PFSK-1 (cell line): ENCODE results near the gene KCMF1.

Source experiments
- FOXP2 ChIP-seq: optimal IDR thresholded peaks from 2 replicates; pipeline ENCODE3; 2011; ENCODE audit warnings: borderline replicate concordance, control low read depth, inconsistent platforms; ENCODE audit not compliant: insufficient read depth; ENCODE audit errors: extremely low read length, extremely low read depth
- POLR2AphosphoS5 ChIP-seq: IDR thresholded peaks from 2 replicates; pipeline ENCODE4 v1.6.1; 2012; ENCODE audit warnings: low read depth, mild to moderate bottlenecking, control low read depth, low read length, moderate library complexity
- SIN3A ChIP-seq: IDR thresholded peaks from 2 replicates; pipeline ENCODE4 v1.6.1; 2012; ENCODE audit warnings: mild to moderate bottlenecking, low read length, moderate library complexity, borderline replicate concordance; ENCODE audit not compliant: insufficient read depth
- TAF1 ChIP-seq: IDR thresholded peaks from 2 replicates; pipeline ENCODE4 v1.6.1; 2012; ENCODE audit warnings: low read length, control low read depth, borderline replicate concordance; ENCODE audit not compliant: insufficient read depth
- TF ChIP-seq, protein P1 (sequence below), 2 experiments: IDR thresholded peaks; 2 replicates each; pipeline versions ENCODE4 v1.6.1 to v1.8.0; 2011 to 2012; ENCODE audit warnings: low read depth in 2 of 2, low read length in 2 of 2, control low read depth in 1 of 2, inconsistent platforms in 1 of 2, mild to moderate bottlenecking in 1 of 2, moderate library complexity in 1 of 2; ENCODE audit not compliant: insufficient read depth in 1 of 2

Gene KCMF1

DNA sequence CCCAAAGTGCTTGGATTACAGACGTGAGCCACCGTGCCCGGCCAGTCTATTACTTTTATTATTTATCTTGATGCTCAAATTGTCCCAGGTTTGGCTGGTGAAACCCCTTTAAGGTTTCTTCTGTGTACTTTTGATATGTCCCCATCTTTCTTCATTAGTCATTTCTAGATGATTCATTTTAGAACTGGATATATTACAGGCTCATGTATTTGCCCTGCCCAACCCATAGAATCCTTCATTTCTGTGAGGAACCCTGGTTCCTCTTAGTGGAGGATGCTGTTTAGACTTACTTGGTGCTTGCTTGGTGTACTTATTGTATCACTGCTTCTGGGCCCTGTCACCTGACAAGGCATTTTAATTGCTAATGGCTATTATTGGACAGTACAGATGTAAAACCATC lies 40.1 kb downstream of the KCMF1 start:
- no peak for TF ChIP-seq POLR2AphosphoS5
- no peak for TF ChIP-seq TAF1
- TF ChIP-seq FOXP2 = no peak
- TF ChIP-seq, protein P1, sequence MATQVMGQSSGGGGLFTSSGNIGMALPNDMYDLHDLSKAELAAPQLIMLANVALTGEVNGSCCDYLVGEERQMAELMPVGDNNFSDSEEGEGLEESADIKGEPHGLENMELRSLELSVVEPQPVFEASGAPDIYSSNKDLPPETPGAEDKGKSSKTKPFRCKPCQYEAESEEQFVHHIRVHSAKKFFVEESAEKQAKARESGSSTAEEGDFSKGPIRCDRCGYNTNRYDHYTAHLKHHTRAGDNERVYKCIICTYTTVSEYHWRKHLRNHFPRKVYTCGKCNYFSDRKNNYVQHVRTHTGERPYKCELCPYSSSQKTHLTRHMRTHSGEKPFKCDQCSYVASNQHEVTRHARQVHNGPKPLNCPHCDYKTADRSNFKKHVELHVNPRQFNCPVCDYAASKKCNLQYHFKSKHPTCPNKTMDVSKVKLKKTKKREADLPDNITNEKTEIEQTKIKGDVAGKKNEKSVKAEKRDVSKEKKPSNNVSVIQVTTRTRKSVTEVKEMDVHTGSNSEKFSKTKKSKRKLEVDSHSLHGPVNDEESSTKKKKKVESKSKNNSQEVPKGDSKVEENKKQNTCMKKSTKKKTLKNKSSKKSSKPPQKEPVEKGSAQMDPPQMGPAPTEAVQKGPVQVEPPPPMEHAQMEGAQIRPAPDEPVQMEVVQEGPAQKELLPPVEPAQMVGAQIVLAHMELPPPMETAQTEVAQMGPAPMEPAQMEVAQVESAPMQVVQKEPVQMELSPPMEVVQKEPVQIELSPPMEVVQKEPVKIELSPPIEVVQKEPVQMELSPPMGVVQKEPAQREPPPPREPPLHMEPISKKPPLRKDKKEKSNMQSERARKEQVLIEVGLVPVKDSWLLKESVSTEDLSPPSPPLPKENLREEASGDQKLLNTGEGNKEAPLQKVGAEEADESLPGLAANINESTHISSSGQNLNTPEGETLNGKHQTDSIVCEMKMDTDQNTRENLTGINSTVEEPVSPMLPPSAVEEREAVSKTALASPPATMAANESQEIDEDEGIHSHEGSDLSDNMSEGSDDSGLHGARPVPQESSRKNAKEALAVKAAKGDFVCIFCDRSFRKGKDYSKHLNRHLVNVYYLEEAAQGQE (IDR thresholded peaks at IDR 0.05; ENCODE audit: insufficient read depth in 1 of 2, low read depth in 2 of 2, low read length in 2 of 2) = no peak
- no peak for TF ChIP-seq SIN3A

DNA sequence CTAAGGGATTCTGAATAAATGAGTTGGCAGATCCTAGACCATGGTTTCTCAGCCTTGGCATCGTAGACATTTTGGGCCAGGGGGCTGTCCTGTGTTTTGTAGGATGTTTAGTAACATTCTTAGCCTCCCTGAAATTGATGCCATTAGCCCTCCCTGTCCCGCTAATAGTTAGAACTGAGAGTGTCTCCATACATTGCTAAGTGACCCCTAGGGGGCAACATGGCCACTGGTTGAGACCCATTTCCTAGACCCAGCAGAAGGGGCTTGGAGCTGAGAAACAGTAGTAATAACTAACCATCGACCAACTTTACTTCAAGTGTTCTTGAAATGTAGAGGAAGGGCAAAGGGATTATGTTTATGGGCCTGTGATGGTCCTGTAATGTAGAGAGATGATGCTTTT lies 40.8 kb downstream of the KCMF1 start:
- no peak for TF ChIP-seq FOXP2
- TF ChIP-seq SIN3A = no peak
- TF ChIP-seq TAF1 = no peak
- no peak for TF ChIP-seq POLR2AphosphoS5
- TF ChIP-seq, protein P1 (IDR thresholded peaks at IDR 0.05; ENCODE audit: insufficient read depth in 1 of 2, low read depth in 2 of 2, low read length in 2 of 2) = no peak

- TF ChIP-seq, protein P1 (IDR thresholded peaks at IDR 0.05; ENCODE audit: insufficient read depth in 1 of 2, low read depth in 2 of 2, low read length in 2 of 2) = no peak
- TF ChIP-seq TAF1 = no peak
- no peak for TF ChIP-seq SIN3A
- no peak for TF ChIP-seq FOXP2
- TF ChIP-seq POLR2AphosphoS5 = no peak
These were observed 41.5 kb downstream of the KCMF1 start for GRCh38 chr2:85012431-85012830.

GRCh38 chr2:85012855-85013254 lies 41.9 kb downstream of the KCMF1 start:
- TF ChIP-seq, protein P1 (IDR thresholded peaks at IDR 0.05; ENCODE audit: insufficient read depth in 1 of 2, low read depth in 2 of 2, low read length in 2 of 2) = no peak

- TF ChIP-seq SIN3A = no peak
These were observed 44.8 kb downstream of the KCMF1 start for GRCh38 chr2:85015653-85016360.
